Hepatocyte (in vitro differentiated cells): ENCODE results near the gene KRTAP9-8. TPM values are rescaled to one million over a fixed set of nuclear protein-coding genes. Genes with fewer than 3 reads are reported as not detected.

Experiments
- DNase-seq: peaks from one replicate; pipeline ENCODE4 v3.0.0-alpha.2; 2016; ENCODE audit warnings: low spot score
- H2AFZ ChIP-seq: fragments of 200-600 bp; sonication (generic); 2 replicates; pipeline ENCODE4 v1.6.0; 2016; ENCODE audit warnings: antibody characterized with exemption, mild to moderate bottlenecking
- H3K27ac ChIP-seq: fragments of 200-600 bp; sonication (generic); 2 replicates; pipeline ENCODE4 v1.5.1; 2016; ENCODE audit warnings: mild to moderate bottlenecking
- H3K27me3 ChIP-seq: fragments of 200-600 bp; sonication (generic); 2 replicates; pipeline ENCODE4 v1.6.1; 2016
- H3K36me3 ChIP-seq: fragments of 200-600 bp; sonication (generic); replicated peaks from 2 replicates; pipeline ENCODE4 v1.5.1; 2016; ENCODE audit warnings: low read depth; ENCODE audit not compliant: insufficient read depth
- H3K4me1 ChIP-seq: fragments of 200-600 bp; sonication (generic); 2 replicates; pipeline ENCODE4 v1.5.1; 2016; ENCODE audit warnings: mild to moderate bottlenecking, moderate library complexity; ENCODE audit not compliant: insufficient read depth
- H3K4me2 ChIP-seq: fragments of 200-600 bp; sonication (generic); 2 replicates; pipeline ENCODE4 v1.6.0; 2016
- H3K4me3 ChIP-seq: fragments of 200-600 bp; sonication (generic); 2 replicates; pipeline ENCODE4 v1.5.1; 2016; ENCODE audit warnings: mild to moderate bottlenecking
- H3K79me2 ChIP-seq: fragments of 200-600 bp; sonication (generic); 2 replicates; pipeline ENCODE4 v1.6.0; 2017; ENCODE audit warnings: mild to moderate bottlenecking
- H3K9me2 ChIP-seq: fragments of 200-600 bp; sonication (generic); replicated peaks from 2 replicates; pipeline ENCODE4 v1.6.0; 2017; ENCODE audit warnings: mild to moderate bottlenecking; ENCODE audit not compliant: insufficient read depth
- H3K9me3 ChIP-seq: fragments of 200-600 bp; sonication (generic); 2 replicates; pipeline ENCODE4 v1.5.1; 2016; ENCODE audit warnings: low read depth, mild to moderate bottlenecking
- H4K20me1 ChIP-seq: fragments of 200-600 bp; sonication (generic); 2 replicates; pipeline ENCODE4 v1.6.0; 2016; ENCODE audit warnings: mild to moderate bottlenecking; ENCODE audit not compliant: insufficient read depth, poor library complexity, severe bottlenecking
- EZH2 ChIP-seq: fragments of 200-600 bp; sonication (generic); IDR thresholded peaks from 2 replicates; pipeline ENCODE4 v1.6.1; 2016; ENCODE audit warnings: antibody characterized with exemption, mild to moderate bottlenecking, borderline replicate concordance
- EZH2phosphoT487 ChIP-seq: fragments of 200-600 bp; sonication (generic); IDR thresholded peaks from one replicate; pipeline ENCODE4 v1.6.1; 2018; ENCODE audit warnings: antibody characterized with exemption, mild to moderate bottlenecking, low read depth, moderate library complexity; ENCODE audit not compliant: unreplicated experiment, severe bottlenecking
- WGBS: methylation state at CpG from one replicate; pipeline ENCODE4 v1.1.6; 2016; ENCODE audit warnings: low lambda C conversion rate; ENCODE audit errors: missing lambda C conversion rate; 5-methylcytosine and 5-hydroxymethylcytosine counted together
- polyA plus RNA-seq: library from polyadenylated mRNA; unstranded; fragments of >200 nt; fragmentation: Nextera tagmentation; extraction: Ambion mirVana; gene quantifications from 2 replicates; pipeline ENCODE4 v1.2.1, GENCODE V29; 2016
- total RNA-seq: library from RNA; depleted of rRNA; stranded (reverse); fragments of >200 nt; gene quantifications from 2 replicates; pipeline ENCODE4 v1.2.3, GENCODE V29; 2014
- TF ChIP-seq, protein P1 (sequence below): fragments of 200-600 bp; sonication (generic); IDR thresholded peaks from 2 replicates; pipeline ENCODE4 v1.5.1; 2016; ENCODE audit warnings: antibody characterized with exemption, mild to moderate bottlenecking; ENCODE audit not compliant: poor library complexity

Gene KRTAP9-8
- total and polyA plus RNA-seq, 2 experiments from 2014 or later, result not detected

DNA sequence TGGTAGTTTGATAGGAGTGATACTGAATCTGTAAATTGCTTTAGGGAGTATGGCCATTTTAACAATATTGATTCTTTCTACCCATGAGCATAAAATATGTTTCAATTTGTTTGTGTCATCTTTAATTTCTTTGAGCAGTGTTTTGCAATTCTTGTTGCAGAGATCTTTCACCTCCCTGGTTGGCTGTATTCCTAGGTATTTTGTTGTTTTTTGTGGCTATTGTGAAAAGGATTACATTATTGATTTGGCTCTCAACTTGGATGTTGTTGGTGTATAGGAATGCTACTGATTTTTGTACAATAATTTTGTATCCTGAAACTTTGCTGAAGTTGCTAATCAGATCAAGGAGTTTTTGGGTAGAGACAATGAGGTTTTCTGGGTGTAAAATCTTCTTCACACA is 20.6 kb downstream of the KRTAP9-8 start:
- H3K4me2 ChIP-seq, result no peak overlapping the region
- no peak for TF ChIP-seq EZH2phosphoT487
- TF ChIP-seq, protein P1, sequence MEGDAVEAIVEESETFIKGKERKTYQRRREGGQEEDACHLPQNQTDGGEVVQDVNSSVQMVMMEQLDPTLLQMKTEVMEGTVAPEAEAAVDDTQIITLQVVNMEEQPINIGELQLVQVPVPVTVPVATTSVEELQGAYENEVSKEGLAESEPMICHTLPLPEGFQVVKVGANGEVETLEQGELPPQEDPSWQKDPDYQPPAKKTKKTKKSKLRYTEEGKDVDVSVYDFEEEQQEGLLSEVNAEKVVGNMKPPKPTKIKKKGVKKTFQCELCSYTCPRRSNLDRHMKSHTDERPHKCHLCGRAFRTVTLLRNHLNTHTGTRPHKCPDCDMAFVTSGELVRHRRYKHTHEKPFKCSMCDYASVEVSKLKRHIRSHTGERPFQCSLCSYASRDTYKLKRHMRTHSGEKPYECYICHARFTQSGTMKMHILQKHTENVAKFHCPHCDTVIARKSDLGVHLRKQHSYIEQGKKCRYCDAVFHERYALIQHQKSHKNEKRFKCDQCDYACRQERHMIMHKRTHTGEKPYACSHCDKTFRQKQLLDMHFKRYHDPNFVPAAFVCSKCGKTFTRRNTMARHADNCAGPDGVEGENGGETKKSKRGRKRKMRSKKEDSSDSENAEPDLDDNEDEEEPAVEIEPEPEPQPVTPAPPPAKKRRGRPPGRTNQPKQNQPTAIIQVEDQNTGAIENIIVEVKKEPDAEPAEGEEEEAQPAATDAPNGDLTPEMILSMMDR, result no peak
- TF ChIP-seq EZH2, result no peak
- H4K20me1 ChIP-seq, result no peaks in the 10 kb centered on the region
- no peak overlapping the region for H2AFZ ChIP-seq
- DNase-seq, result no peak
- no peaks in the 10 kb centered on the region for H3K9me3 ChIP-seq
- H3K4me3 ChIP-seq, result no peak overlapping the region
- H3K27ac ChIP-seq, result no peak overlapping the region
- no peaks in the 10 kb centered on the region for H3K79me2 ChIP-seq
- H3K9me2 ChIP-seq, result no peaks in the 10 kb centered on the region
- no peaks in the 10 kb centered on the region for H3K4me1 ChIP-seq
- H3K27me3 ChIP-seq, result peaks cover 20% of the 10 kb centered on the region
- no peaks in the 10 kb centered on the region for H3K36me3 ChIP-seq

DNA sequence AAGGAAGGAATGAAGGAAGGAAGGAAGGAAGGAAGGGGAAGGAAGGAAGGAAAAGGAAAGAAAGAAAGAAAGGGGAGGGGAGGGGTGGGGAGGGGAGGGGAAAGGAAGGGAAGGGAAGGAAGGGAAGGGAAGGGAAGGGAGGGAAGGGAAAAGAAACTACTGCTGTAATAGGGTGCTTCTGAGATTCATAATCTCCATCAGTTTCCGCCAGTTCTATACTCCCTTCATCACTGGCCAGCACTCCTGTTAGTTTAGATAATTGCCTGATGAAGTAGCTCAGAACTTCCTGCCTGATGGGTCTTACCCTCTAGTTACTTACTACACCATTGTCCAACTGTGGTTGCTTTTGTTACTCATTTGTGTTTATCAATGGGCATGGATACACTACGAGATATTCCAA is 25.4 kb downstream of the KRTAP9-8 start:
- Histone ChIP-seq H3K36me3 (no peaks in the 10 kb centered on the region), H3K4me2 (no peak overlapping the region), H3K27me3 (peaks cover 12% of the 10 kb centered on the region), H3K4me3 (no peak overlapping the region), H3K9me2 (no peaks in the 10 kb centered on the region), H3K9me3 (no peaks in the 10 kb centered on the region), H3K4me1 (no peaks in the 10 kb centered on the region), H3K79me2 (no peaks in the 10 kb centered on the region), H2AFZ (no peak overlapping the region), H4K20me1 (no peaks in the 10 kb centered on the region), H3K27ac (no peak overlapping the region)
- 89% methylated on average over 2 of the region's 2 CpGs for WGBS
- DNase-seq, result peak; percentile 0
- TF ChIP-seq EZH2phosphoT487 (no peak), EZH2 (no peak)
- TF ChIP-seq, protein P1, result no peak

- peaks cover 12% of the 10 kb centered on the region for H3K27me3 ChIP-seq
- no peaks in the 10 kb centered on the region for H3K4me1 ChIP-seq
- TF ChIP-seq EZH2 (no peak), EZH2phosphoT487 (no peak)
- TF ChIP-seq, protein P1, result no peak
- H3K4me3 ChIP-seq, result no peak overlapping the region
- no peak overlapping the region for H3K4me2 ChIP-seq
- 64% methylated on average over 3 of the region's 3 CpGs for WGBS
- no peaks in the 10 kb centered on the region for H3K9me3 ChIP-seq
- H3K79me2 ChIP-seq, result no peaks in the 10 kb centered on the region
- no peaks in the 10 kb centered on the region for H4K20me1 ChIP-seq
- no peak overlapping the region for H3K27ac ChIP-seq
- no peaks in the 10 kb centered on the region for H3K9me2 ChIP-seq
- DNase-seq, result peak; percentile 1
- H2AFZ ChIP-seq, result no peak overlapping the region
- no peaks in the 10 kb centered on the region for H3K36me3 ChIP-seq
Measured at GRCh38 chr17:41264599-41264998, 26.8 kb downstream of the KRTAP9-8 start.

DNA sequence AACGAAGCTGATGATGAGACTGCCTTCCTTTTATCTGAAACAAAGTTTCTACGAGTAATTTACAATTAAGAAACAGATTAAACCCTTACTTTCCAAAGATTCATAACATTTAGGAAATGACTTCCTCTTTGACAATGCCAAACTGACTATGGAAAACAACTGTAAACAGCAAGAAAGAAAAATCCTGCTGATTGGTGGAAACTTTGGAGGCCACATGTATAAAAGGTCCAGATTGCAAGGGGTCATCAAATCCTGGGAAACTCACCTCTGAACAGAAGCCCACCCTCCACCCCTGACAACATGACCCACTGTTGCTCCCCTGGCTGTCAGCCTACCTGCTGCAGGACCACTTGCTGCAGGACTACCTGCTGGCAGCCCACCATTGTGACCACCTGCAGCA is 27.3 kb downstream of the KRTAP9-8 start, which contains the start of gene KRTAP9-6:
KRTAP9-6 (plus strand) TSS at position 301 of the 400 bp plus-strand sequence; CDS start at position 301, 0 bp downstream.
- 83% methylated on average over 2 of the region's 2 CpGs for WGBS
- Histone ChIP-seq H3K27me3 (peaks cover 12% of the 10 kb centered on the region), H3K4me2 (no peak within 1 kb of the TSS), H3K9me2 (no peaks in the 10 kb centered on the region), H3K4me1 (no peaks in the 10 kb centered on the region), H4K20me1 (no peaks in the 10 kb centered on the region), H2AFZ (no peak within 1 kb of the TSS), H3K36me3 (no peaks in the 10 kb centered on the region), H3K9me3 (no peaks in the 10 kb centered on the region), H3K4me3 (no peak within 1 kb of the TSS), H3K79me2 (no peaks in the 10 kb centered on the region), H3K27ac (no peak within 1 kb of the TSS)
- DNase-seq, result peak; percentile 0
- TF ChIP-seq EZH2phosphoT487 (no peak), EZH2 (no peak)
- TF ChIP-seq, protein P1, result no peak
